NCI-H2107 treated with DMSO at 0.1 percent for 48 hours (cell line): ENCODE measurements around the gene PLCB3.

ENCODE experiments used
- DNase-seq: peaks from one replicate; lab custom pipeline; 2025; ENCODE audit not compliant: unreplicated experiment; lab: John Stamatoyannopoulos, UW

The PLCB3 gene

GRCh38 chr11:64285885-64286800 is 34.8 kb downstream of the PLCB3 start:
- peak; percentile 58 for DNase-seq

GRCh38 chr11:64286801-64287159 is 35.5 kb downstream of the PLCB3 start:
- no peak for DNase-seq

GRCh38 chr11:64287676-64288352 is 36.5 kb downstream of the PLCB3 start:
- DNase-seq = no peak

- DNase-seq = no peak
Measured at GRCh38 chr11:64288353-64288750, 37.0 kb downstream of the PLCB3 start.

- no peak for DNase-seq
Measured at GRCh38 chr11:64289002-64289564, 37.8 kb downstream of the PLCB3 start.

- DNase-seq = no peak
Measured at GRCh38 chr11:64290352-64291261, 39.3 kb downstream of the PLCB3 start.

DNA sequence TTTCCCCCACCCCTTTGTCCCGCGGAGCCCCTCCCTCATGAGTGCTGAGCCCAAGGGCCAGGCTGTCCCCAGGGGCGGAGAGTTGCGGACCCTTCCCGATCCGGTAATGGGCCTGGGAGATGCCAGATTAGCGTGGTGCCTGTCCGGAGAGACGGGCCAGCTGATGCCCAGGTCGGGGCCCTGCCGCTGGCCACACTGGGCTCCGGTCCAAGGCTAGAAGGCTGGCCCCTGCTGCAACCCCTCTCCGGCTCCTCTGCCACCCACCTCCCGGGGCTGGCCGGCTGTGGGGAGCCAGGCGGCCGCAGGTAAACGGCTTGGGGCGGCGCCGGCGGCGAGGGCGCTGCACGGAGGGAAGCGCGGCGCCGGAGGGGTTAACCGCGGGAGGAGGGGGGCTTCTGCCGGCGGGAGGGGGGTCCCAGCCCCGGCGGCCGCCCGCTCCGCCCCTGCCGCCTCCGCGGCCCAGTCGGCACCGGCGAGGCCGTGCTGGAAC is 40.0 kb downstream of the PLCB3 start, which contains the start of gene KCNK4:
Gene KCNK4, plus strand, starts transcription at position 41 of the 490 bp plus-strand sequence. CDS start 1,717 bp downstream, outside the sequence.
- DNase-seq = no peak

GRCh38 chr11:64291752-64292459 is 40.6 kb downstream of the PLCB3 start:
- no peak for DNase-seq

DNA sequence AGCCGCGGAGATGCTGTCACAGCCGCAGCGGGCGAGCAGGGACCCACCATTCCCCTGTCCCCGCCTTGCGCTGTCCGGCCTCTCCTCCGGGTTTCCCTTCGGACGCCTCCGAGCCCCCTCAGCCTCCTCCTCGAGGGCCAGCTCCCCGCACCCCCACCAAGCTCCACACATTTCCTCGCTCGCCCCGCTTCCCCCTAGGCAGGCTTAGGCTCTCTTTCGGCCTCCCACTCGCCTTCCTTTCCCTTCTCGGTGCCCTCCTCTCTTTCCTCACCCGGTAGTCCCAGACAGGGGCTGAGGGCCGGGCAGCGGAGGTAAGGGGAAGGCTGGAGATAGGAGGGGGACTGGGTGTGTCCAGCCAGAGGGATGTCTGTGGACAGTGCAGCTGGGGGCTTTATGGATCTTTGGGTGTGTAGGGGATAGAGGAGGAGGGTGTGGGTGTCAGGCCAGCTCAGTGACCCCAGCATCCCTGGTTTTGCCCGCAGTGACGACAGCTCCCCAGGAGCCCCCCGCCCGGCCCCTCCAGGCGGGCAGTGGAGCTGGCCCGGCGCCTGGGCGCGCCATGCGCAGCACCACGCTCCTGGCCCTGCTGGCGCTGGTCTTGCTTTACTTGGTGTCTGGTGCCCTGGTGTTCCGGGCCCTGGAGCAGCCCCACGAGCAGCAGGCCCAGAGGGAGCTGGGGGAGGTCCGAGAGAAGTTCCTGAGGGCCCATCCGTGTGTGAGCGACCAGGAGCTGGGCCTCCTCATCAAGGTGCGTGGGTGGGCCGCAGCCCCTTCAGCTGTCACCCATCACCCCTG is 41.3 kb downstream of the PLCB3 start:
- DNase-seq = no peak

DNA sequence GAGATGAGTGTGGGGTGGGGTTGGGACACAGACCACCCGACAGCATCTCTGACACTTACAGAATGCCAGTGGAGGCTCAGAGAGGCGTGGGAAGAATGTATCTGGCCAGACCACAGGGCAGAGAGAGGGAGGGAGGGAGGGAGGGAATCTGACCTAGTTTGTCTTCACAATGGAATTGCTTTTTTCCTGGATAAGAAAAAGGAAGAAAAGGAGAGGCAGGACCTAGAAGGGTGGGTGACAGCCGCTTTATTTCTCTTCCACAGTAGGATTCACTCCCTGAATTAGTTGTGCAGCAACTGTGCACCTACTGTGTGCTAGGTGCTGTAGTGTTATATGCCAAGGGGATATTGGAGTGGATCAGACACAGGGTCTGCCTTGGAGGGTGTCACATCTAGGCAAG is 43.4 kb downstream of the PLCB3 start:
- no peak for DNase-seq

- no peak for DNase-seq
Measured at GRCh38 chr11:64295760-64296159, 44.4 kb downstream of the PLCB3 start.

DNA sequence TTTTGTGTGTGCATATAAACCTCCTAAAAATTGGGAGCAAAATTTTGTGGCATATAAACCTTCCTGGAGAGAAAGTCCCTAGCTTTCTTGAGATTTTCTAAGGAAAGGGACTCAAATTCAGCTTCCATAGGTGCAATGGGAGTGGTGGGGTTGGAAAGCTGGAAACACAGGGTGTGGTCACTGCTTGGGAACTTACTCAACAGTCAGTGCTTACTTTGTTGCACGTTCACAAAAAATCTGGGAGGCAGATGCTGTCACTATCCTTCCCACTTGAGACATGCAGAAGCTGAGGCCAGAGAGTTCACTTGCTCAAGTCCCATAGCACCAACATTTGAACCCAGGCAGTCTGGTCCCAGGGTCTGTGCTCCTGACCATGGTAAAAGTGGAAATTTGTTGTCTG is 44.9 kb downstream of the PLCB3 start:
- no peak for DNase-seq

DNA sequence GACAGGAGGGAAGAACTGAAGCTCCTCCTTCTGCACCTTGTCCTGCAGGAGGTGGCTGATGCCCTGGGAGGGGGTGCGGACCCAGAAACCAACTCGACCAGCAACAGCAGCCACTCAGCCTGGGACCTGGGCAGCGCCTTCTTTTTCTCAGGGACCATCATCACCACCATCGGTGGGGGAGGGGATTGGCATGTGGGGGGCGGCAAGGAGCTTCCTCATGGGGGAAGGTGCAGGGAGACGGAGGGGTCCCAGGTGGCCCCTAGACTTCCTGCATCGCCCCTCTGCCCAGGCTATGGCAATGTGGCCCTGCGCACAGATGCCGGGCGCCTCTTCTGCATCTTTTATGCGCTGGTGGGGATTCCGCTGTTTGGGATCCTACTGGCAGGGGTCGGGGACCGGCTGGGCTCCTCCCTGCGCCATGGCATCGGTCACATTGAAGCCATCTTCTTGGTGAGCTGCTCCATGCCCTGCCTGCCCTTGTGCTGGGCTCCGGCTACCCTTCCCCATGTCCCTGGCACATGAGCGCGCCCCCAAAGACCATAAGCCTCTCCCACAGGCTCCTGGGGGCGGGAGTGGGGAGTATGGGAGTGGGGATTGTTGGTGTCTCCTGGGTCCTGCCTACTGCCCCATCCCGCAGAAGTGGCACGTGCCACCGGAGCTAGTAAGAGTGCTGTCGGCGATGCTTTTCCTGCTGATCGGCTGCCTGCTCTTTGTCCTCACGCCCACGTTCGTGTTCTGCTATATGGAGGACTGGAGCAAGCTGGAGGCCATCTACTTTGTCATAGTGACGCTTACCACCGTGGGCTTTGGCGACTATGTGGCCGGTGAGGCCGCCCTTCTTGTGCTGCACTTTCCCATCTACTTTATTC is 45.7 kb downstream of the PLCB3 start:
- no peak for DNase-seq

DNA sequence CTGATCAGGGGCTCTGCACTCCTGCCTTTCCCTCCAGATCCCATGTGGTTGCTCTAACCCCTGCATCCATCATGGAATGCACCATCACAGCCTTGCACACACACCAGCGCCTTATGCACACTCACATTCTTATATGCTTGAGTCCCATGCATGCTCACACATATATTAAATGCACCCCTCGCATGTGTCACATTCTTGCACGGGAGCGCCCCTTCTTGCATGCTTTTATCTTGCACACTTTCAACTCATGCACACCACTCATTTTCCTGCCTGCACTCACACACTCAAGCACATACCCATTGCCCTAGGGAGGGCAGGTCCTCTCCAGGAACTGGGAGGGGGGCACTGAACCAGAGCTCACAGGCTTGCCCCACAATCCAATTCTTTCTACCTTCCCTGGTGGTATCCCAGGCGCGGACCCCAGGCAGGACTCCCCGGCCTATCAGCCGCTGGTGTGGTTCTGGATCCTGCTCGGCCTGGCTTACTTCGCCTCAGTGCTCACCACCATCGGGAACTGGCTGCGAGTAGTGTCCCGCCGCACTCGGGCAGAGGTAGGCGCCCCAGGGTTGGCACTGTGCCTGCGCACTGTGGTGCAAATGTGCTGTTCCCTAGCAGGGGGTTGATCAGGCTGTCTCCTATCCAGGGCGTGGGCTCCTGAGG is 46.5 kb downstream of the PLCB3 start:
- DNase-seq = peak; percentile 11

- no peak for DNase-seq
Measured at GRCh38 chr11:64298966-64299846, 47.9 kb downstream of the PLCB3 start.

DNA sequence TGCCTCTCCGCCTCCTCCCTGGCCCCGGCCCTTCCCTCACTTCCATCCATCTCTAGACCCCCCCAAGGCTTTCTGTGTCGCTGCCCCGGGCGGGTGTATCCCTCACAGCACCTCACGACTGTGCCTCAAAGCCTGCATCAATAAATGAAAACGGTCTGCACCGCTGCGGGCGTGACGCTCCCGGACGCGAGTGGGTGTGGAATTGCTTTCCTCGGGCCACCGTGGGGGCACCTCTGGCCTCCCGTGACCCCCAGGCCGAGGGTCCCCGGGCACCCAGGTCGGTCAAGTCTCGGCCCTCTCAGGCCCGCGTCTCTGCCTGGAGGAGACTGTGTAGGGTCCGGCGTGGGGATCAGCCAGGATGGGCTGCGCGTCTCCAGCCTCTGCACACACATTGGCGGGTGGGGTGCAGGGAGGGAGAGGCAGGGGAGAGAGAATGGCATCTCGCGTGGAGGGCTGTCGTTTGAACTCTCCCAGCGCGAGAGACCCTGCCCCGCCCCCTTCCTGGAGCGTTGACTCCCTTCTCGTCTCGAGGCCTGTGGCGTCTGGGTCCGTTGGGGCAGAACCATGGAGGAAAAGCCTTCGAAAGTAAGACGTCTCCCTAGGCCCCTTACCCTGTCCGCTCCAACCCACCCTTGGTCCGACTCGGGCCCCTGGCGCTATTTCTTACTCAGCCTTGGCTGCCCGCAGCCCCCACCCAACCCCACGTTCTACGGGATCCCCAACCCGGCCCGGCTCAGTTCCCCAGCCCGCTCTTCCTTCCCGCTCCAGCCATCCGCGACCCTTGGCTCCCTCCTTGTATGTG is 48.7 kb downstream of the PLCB3 start, which contains the start of gene CATSPERZ:
Gene CATSPERZ, plus strand, starts transcription at position 512 of the 802 bp plus-strand sequence. Its CDS starts 53 bp downstream, at position 565.
- no peak for DNase-seq
